Placental epithelial cell (primary cell): ENCODE measurements around the gene FHIP2A. TPM values are rescaled to one million over a fixed set of nuclear protein-coding genes. Genes with fewer than 3 reads are reported as not detected.

Experiments used
- total RNA-seq: library from RNA; depleted of rRNA; stranded (reverse); fragments of >200 nt; gene quantifications from 2 replicates; pipeline ENCODE4 v1.2.3, GENCODE V29; 2012

Gene FHIP2A, protein sequence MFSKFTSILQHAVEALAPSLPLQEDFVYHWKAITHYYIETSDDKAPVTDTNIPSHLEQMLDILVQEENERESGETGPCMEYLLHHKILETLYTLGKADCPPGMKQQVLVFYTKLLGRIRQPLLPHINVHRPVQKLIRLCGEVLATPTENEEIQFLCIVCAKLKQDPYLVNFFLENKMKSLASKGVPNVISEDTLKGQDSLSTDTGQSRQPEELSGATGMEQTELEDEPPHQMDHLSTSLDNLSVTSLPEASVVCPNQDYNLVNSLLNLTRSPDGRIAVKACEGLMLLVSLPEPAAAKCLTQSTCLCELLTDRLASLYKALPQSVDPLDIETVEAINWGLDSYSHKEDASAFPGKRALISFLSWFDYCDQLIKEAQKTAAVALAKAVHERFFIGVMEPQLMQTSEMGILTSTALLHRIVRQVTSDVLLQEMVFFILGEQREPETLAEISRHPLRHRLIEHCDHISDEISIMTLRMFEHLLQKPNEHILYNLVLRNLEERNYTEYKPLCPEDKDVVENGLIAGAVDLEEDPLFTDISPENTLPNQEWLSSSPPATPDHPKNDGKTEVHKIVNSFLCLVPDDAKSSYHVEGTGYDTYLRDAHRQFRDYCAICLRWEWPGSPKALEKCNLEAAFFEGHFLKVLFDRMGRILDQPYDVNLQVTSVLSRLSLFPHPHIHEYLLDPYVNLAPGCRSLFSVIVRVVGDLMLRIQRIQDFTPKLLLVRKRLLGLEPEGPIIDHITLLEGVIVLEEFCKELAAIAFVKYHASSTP
- 26.7 and 41.6 TPM in 2 replicates for total RNA-seq

DNA sequence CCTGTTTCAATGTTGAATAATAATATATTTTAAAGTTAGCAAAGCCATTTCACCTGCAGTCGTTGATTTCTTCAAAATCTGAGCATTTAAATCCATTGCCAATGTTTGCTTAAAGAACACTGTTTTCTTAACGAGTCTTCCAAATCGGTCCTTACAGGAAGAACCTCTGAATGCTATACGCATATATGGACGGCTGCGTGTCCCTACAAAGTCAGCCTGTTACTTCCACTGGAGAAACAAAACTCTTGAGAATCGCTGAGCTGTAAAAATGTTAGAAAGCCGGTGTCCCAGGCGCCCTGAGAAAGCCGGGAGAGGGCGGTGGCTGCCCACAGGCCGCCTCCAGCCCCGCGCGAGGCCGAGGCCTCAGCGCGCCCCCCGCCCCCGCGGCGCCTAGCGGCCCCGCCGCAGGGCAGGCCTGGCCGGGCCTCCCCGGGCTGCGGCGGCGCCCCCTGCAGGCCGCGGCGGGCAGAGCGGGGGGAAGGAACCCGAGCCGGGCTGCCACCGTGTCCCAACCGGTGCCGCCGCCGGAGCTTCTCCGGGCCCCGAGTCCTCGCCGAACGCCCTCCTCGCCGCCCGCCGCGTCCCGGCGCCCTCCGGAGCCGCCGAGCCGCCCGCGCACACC, at the start of gene FHIP2A:
Gene FHIP2A, plus strand, starts transcription at position 488 of the 622 bp plus-strand sequence. CDS start 299 bp downstream, outside the sequence.

Other genes starting within 250 kb of the FHIP2A start
- 1.2 and 11.3 TPM in 2 replicates for gene ABLIM1, start 163.5 kb upstream of the FHIP2A start, total RNA-seq
- 17.7 and 20.5 TPM in 2 replicates for gene TRUB1, start 116.4 kb downstream of the FHIP2A start, total RNA-seq